Stomach (tissue), 9 donors: ENCODE results near the gene KATNB1. TPM values are rescaled to one million over a fixed set of nuclear protein-coding genes. Genes with fewer than 3 reads are reported as not detected.

Experiments used
- DNase-seq, 2 donors: peaks; one replicate each; pipeline versions ENCODE4 v3.0.0 to v3.0.0-alpha.2; 2013 to 2019
- H3K27ac ChIP-seq, 5 donors: fragments of 200-600 bp in 4 of 5; sonication (generic) in 4 of 5; one replicate each; pipeline ENCODE4 v1.5.1; 2013 to 2019; ENCODE audit warnings: mild to moderate bottlenecking in 1 of 5, moderate library complexity in 1 of 5
- H3K27me3 ChIP-seq, 3 donors: fragments of 200-600 bp; sonication (generic); one replicate each; pipeline ENCODE4 v1.5.1; 2017 to 2019; ENCODE audit warnings: mixed run types in 1 of 3
- H3K36me3 ChIP-seq, 4 donors: fragments of 200-600 bp; sonication (generic); 1 replicate in 3 of 4; 2 replicates in 1 of 4; pipeline ENCODE4 v1.5.1; 2016 to 2019
- H3K4me1 ChIP-seq, 4 donors: fragments of 200-600 bp; sonication (generic); one replicate each; pipeline ENCODE4 v1.5.1; 2016 to 2019
- H3K4me3 ChIP-seq, 4 donors: fragments of 200-600 bp; sonication (generic) in 3 of 4; one replicate each; pipeline ENCODE4 v1.5.1; 2016 to 2019; ENCODE audit warnings: mild to moderate bottlenecking in 1 of 4
- H3K9me3 ChIP-seq, 4 donors: fragments of 200-600 bp; sonication (generic); one replicate each; pipeline ENCODE4 v1.5.1; 2016 to 2019
- EP300 ChIP-seq: sonication (generic); formaldehyde crosslinking; IDR thresholded peaks from one replicate; pipeline ENCODE4 v1.6.1; 2017; ENCODE audit warnings: antibody characterized with exemption
- POLR2A ChIP-seq, 4 donors: fragments of 450-650 bp; IDR thresholded peaks; one replicate each; pipeline ENCODE4 v1.6.1; 2016; ENCODE audit warnings: antibody characterized with exemption in 4 of 4, control low read depth in 2 of 4, mild to moderate bottlenecking in 1 of 4, moderate library complexity in 1 of 4
- POLR2AphosphoS5 ChIP-seq, 3 donors: sonication (generic); formaldehyde crosslinking; IDR thresholded peaks; one replicate each; pipeline ENCODE4 v1.6.1; 2016; ENCODE audit warnings: antibody characterized with exemption in 3 of 3
- WGBS, 5 donors: extraction: QIAGEN DNeasy Blood & Tissue Kit in 3 of 5; methylation state at CpG; one replicate each; pipeline versions ENCODE4 v1.1.5 to v1.1.7; 2013 to 2018; 5-methylcytosine and 5-hydroxymethylcytosine counted together
- intact Hi-C: fragments of 100-400 bp; cut with DNase I; formaldehyde crosslinking; loops from one replicate; pipeline ENCODE4 v1.15.1; 2023; ENCODE audit warnings: low total_unique reads
- polyA plus RNA-seq, 3 donors: library from polyadenylated mRNA; stranded (reverse); fragments of 200-250 nt; gene quantifications; one replicate each; pipeline ENCODE4 v1.2.3, GENCODE V29; 2013
- total RNA-seq, 5 donors: library from RNA; depleted of rRNA; stranded (reverse); fragments of >200 nt; gene quantifications; one replicate each; pipeline versions ENCODE4 v1.1.0 to v1.2.3, GENCODE V29; 2014 to 2016
- TF ChIP-seq, protein P1 (sequence below), 7 experiments: fragments of 450-650 bp in 4 of 7; fragments of 200-600 bp in 3 of 7; sonication (generic) in 3 of 7; IDR thresholded peaks; one replicate each; pipeline ENCODE4 v1.5.1; 2016 to 2019; ENCODE audit warnings: antibody characterized with exemption in 7 of 7, control low read depth in 2 of 7, mild to moderate bottlenecking in 1 of 7
- donor health status: healthy with polysubstance abuse.
- donor health status: Bipolar disorder and iron deficiency.
- donor health status: healthy.

Gene KATNB1
- total and polyA plus RNA-seq, 8 donors, result 6.7 to 58.5 (median 13.4) TPM

DNA sequence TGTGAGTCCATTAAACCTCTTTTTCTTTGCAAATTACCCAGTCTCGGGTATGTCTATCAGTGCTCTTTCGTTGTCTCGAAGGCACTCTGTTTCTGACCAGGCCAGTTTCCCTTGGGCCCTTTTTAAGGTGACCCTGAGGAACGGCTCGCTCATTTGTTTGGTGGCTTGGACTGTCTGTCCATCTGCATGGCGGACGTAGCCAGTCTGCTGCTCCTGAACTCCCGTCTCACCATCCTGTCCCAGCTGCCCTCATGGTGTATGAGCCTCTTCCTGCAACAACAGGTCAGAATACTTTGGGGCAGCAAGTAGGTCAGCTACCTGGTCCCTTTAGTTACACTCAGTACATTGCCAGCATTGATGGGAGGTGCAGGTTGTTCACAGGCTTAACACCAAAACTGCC lies 22.0 kb upstream of the KATNB1 start:
- Histone ChIP-seq H3K9me3 (no peaks in the 10 kb centered on the region), H3K4me3 (no peak overlapping the region), H3K27ac (no peak overlapping the region), H3K36me3 (no peaks in the 10 kb centered on the region), H3K27me3 (no peaks in the 10 kb centered on the region), H3K4me1 (no peaks in the 10 kb centered on the region)
- 81 to 95% (median 92%) methylated on average over 8 of the region's 8 CpGs for WGBS, 5 donors
- intact Hi-C loops, result no loop called here
- DNase-seq, result no peak
- TF ChIP-seq POLR2A (IDR thresholded peaks at IDR 0.05), result no peak

DNA sequence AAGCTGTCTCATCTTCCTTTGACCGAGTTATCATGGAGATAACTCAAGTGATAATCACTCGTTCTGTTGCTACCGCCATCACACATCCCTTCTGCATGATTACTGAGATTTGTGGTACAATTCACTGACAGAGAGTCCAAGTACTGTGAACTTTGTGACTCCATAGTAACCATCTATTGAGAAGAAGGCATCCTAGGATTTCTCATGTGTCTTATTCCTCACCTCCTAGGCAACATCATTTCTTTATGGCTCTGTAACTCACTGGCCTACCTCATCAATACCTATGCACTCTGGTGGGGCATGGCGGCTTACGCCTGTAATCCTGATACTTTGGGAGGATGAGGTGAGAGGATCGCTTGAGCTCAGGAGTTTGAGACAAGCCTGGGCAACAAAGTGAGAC lies 21.5 kb upstream of the KATNB1 start:
- no peaks in the 10 kb centered on the region for H3K27me3 ChIP-seq
- WGBS, 5 donors, result 81 to 90% (median 87%) methylated on average over 6 of the region's 6 CpGs
- no peaks in the 10 kb centered on the region for H3K9me3 ChIP-seq
- DNase-seq, result peak in 1 of 2 donors; percentile 8
- no peak overlapping the region for H3K4me3 ChIP-seq
- no peaks in the 10 kb centered on the region for H3K4me1 ChIP-seq
- H3K27ac ChIP-seq, result no peak overlapping the region
- H3K36me3 ChIP-seq, result no peaks in the 10 kb centered on the region
- intact Hi-C loops, result no loop called here
- TF ChIP-seq, protein P1, sequence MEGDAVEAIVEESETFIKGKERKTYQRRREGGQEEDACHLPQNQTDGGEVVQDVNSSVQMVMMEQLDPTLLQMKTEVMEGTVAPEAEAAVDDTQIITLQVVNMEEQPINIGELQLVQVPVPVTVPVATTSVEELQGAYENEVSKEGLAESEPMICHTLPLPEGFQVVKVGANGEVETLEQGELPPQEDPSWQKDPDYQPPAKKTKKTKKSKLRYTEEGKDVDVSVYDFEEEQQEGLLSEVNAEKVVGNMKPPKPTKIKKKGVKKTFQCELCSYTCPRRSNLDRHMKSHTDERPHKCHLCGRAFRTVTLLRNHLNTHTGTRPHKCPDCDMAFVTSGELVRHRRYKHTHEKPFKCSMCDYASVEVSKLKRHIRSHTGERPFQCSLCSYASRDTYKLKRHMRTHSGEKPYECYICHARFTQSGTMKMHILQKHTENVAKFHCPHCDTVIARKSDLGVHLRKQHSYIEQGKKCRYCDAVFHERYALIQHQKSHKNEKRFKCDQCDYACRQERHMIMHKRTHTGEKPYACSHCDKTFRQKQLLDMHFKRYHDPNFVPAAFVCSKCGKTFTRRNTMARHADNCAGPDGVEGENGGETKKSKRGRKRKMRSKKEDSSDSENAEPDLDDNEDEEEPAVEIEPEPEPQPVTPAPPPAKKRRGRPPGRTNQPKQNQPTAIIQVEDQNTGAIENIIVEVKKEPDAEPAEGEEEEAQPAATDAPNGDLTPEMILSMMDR (IDR thresholded peaks at IDR 0.05), result no peak
- no peak for TF ChIP-seq EP300
- TF ChIP-seq POLR2A (IDR thresholded peaks at IDR 0.05), result no peak
- no peak for TF ChIP-seq POLR2AphosphoS5 (IDR thresholded peaks at IDR 0.05)

DNA sequence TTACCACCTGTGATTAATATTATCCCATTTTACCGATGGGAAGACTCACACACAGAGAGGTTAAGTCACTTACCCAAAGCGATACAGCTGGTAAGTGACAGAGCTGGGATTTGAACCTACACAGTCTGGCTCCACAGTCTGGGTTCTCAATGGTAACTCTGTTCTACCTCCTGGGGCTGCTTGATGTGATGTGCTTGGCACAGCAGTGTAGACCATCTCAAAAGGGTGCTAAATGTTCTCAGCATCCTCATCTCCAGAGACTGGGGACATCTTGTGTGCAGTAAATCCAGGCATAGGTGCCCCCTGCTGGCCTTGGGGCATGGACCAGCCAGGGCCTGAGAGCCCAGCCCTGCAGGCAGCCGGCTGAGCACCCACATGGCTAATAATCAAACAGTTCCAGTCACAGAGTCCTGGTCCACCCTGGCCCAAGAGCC lies 15.4 kb upstream of the KATNB1 start:
- Histone ChIP-seq H3K36me3 (no peaks in the 10 kb centered on the region), H3K9me3 (no peaks in the 10 kb centered on the region), H3K4me1 (no peaks in the 10 kb centered on the region), H3K27me3 (peaks cover 0 to 10% (median 0%) of the 10 kb centered on the region in 3 donors), H3K4me3 (no peak overlapping the region), H3K27ac (no peak overlapping the region)
- peak; percentile 81 to 85 for DNase-seq
- intact Hi-C loops, result loop anchor here (10.0 kb wide), 1 partner anchor 145 kb away; no protein-coding TSS in a partner anchor
- 61 to 83% (median 68%) methylated on average over 2 to 3 of the region's 3 CpGs for WGBS, 5 donors
- TF ChIP-seq, protein P1 (IDR thresholded peaks at IDR 0.05), result peak in 5 of 7 experiments; percentile 33 to 78 (median 66)
- no peak for TF ChIP-seq POLR2AphosphoS5 (IDR thresholded peaks at IDR 0.05)

DNA sequence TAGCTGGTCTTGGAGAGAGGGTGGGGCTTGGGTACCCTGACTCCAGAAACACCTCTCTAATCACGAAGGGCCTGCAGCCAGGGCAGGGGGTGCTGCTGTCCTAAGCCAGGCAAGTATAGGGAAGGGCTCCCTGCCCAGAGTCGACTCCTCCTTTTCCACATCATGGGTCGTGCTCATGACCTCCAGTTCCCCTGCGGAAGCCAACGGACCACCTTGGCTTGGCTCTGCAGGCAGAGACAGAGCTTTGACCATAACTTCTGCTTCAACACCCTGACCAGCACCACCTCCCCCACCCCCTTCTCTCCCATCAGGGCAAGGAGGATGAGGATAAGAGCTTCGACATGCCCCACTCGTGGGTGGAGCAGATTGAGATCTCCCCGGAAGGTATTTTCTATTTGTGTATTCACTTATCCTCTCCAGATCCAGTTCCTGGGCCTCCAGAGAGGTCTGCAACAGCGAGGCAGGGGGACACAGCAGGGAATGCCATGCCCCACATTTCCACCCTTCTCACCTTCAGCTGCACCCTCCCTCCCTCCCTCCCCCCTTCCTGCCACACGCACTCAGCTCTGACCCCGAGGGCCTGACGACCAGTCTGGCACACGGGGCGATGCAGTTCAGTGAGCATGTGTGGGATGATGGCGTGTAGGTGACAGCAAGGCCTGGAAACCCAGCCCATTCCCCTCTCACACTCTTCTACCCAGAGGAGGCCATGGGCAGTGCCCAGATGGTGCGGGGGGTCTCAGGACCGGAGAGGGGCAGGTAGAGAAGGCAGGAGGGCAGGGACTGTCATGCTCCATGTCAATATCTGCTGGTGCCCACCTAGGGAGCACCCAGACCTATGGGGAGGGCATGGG lies 14.0 kb upstream of the KATNB1 start:
- H3K4me3 ChIP-seq, result no peak overlapping the region
- intact Hi-C loops, result loop anchor here (10.0 kb wide), 1 partner anchor 147 kb away; no protein-coding TSS in a partner anchor
- H3K36me3 ChIP-seq, result no peaks in the 10 kb centered on the region
- H3K27ac ChIP-seq, result no peak overlapping the region
- TF ChIP-seq EP300 (no peak), POLR2AphosphoS5 (IDR thresholded peaks at IDR 0.05) (no peak), POLR2A (IDR thresholded peaks at IDR 0.05) (no peak)
- TF ChIP-seq, protein P1 (IDR thresholded peaks at IDR 0.05), result no peak
- WGBS, 5 donors, result 69 to 81% (median 79%) methylated on average over 13 to 17 of the region's 17 CpGs
- peaks cover 0 to 10% (median 0%) of the 10 kb centered on the region in 3 donors for H3K27me3 ChIP-seq
- H3K4me1 ChIP-seq, result no peaks in the 10 kb centered on the region
- DNase-seq, result no peak
- no peaks in the 10 kb centered on the region for H3K9me3 ChIP-seq

DNA sequence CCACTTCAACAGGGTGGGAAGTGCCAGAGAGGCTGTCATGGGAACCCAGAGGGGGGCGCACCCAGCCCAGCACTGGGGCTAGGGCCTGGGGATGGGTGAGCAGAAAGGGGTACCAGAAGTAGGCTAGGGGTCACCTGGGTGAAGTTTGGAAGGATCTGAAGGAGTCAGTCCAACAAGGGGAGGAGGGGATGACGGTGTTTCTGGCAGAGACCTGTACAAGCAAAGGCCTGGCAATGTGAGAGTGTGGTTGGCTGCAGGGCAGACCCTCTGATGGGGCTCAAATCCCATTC lies 13.4 kb upstream of the KATNB1 start:
- H3K4me1 ChIP-seq, result no peaks in the 10 kb centered on the region
- TF ChIP-seq, protein P1 (IDR thresholded peaks at IDR 0.05), result no peak
- H3K27me3 ChIP-seq, result peaks cover 0 to 10% (median 0%) of the 10 kb centered on the region in 3 donors
- WGBS, 5 donors, result 85 to 94% (median 93%) methylated on average over 2 of the region's 2 CpGs
- H3K4me3 ChIP-seq, result no peak overlapping the region
- H3K9me3 ChIP-seq, result no peaks in the 10 kb centered on the region
- intact Hi-C loops, result loop anchor here (10.0 kb wide), 1 partner anchor 147 kb away; no protein-coding TSS in a partner anchor
- DNase-seq, result no peak
- no peak overlapping the region for H3K27ac ChIP-seq
- H3K36me3 ChIP-seq, result no peaks in the 10 kb centered on the region
